Stimulated activated CD4-positive, alpha-beta T cell treated with anti-CD3 and anti-CD28 coated beads, Interleukin-4, amount 100 ng/mL, for 1 hour (primary cell): Measurements from ENCODE around the gene ANXA3.

ENCODE experiments used
- DNase-seq: peaks from one replicate; pipeline ENCODE4 v3.0.0-alpha.2; 2020

Gene ANXA3

GRCh38 chr4:78613522-78614321 is 62.2 kb downstream of the ANXA3 start:
- no peak for DNase-seq

- no peak for DNase-seq
Measured at GRCh38 chr4:78616046-78616498, 64.5 kb downstream of the ANXA3 start.

DNA sequence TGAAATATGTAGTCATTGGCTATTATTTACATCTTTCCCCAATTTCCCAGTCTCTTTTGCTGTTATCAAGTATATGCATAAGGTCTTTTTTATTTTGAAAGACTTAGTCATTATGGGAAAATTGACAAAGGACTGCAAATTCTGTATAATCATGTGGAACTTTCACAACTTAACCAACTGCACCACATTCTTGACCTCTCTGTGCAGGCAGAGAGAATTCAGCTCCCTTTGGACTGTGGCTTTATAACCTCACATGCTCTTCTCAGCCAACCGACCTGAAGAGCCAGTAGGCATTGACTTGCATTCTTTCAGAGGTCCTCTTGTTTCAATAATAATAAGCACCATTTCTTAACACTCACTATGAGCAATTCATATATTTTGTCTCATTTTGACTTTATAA is 66.9 kb downstream of the ANXA3 start:
- no peak for DNase-seq

DNA sequence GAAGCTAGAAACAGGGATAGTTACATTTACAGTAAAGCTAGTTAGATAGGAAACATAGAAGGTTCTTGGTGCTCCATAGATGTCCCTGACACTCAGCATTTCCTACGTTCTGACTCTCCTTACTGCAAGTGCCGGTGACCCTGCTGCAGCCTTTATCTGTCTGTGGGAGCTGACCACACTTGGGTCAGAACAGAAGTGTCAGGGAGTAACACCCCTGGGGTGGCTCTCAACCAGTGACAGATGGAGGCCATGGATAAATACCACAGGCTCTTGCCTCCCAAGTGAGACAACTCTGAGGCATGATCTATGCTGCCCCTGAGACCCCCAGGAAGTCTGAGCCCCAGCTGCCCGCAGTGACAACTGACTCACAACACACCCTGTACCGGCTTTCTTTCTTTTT is 69.8 kb downstream of the ANXA3 start:
- no peak for DNase-seq

DNA sequence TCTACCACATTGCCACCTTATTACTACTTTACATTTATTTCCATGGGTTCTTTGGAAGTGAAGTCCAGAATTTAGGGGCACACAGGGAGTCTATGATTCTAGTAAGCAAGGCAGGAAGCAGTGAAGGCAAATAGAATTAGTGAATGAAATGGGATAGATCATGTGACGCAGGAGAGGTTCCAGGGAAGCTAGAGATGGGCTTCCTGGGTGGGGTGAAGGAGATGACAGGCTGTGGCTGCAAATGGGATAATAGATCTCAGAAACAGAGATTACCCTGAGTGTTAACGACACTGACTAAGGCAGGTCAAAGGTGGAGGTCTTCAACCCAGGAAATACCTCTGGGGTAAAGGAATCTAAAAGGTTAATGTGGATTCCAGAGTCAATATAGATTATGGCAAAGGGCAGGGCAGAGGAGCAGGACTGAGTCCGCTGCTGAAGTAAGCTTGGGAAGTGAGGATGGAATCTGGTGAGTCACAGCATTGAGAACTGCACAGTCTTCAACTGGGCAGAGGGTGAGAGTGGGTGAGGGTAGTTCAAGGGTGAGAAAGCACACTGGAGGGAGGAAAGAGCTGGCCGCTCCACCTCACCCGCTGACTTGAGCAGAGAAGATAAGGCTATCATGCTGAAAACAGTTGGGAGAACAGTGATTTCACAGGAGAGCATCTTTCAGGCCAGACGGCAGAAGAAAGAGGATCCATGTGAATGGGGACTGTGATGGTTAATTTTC is 70.8 kb downstream of the ANXA3 start:
- no peak for DNase-seq

- DNase-seq: no peak
Measured at GRCh38 chr4:78624048-78624447, 72.5 kb downstream of the ANXA3 start.

GRCh38 chr4:78625073-78625472 is 73.5 kb downstream of the ANXA3 start:
- DNase-seq: no peak

- DNase-seq: no peak
Measured at GRCh38 chr4:78627046-78627965, 75.7 kb downstream of the ANXA3 start.

GRCh38 chr4:78627966-78628678 is 76.6 kb downstream of the ANXA3 start:
- DNase-seq: no peak

GRCh38 chr4:78629991-78630541 is 78.5 kb downstream of the ANXA3 start:
- no peak for DNase-seq

DNA sequence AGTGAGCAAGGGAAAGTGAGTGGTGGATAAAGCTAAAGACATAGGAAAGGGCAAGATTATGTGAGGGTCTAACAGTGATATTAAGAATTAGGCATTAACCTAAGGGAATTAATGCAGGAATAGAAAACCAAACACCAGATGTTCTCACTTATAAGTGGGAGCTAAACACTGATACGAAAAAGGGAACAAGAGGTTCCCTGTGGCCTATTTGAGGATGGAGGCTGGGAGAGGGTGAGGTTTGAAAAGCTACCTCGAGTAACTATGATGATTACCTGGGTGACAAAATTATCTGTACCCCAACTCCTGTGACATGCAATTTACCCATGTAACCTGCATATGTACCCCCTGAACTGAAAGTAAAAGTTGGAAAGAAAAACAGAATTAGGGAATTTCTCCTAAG is 79.0 kb downstream of the ANXA3 start:
- DNase-seq: no peak

- DNase-seq: no peak
Measured at GRCh38 chr4:78634011-78634664, 82.6 kb downstream of the ANXA3 start.

GRCh38 chr4:78638337-78639172 is 87.0 kb downstream of the ANXA3 start:
- DNase-seq: no peak

- no peak for DNase-seq
Measured at GRCh38 chr4:78640714-78641113, 89.1 kb downstream of the ANXA3 start.

DNA sequence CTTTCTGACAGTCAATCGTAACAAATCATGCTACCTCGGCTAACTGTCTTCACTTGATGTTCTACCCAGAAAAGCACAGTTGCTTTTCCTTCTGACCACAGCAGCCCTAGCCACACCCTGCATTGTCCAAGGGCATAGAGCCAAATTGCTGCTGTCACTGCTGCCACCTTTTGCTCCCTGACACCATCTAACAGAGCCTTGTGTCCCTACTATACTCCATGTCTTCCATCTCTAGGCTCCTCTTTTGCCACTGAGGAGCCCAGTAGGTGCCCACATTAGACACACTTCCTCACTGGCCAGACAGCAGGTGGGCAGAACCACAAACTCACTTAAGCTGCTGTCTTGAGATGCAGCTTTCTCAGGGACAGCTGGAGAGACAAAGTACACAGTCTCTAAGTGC is 91.4 kb downstream of the ANXA3 start:
- no peak for DNase-seq

- DNase-seq: no peak
Measured at GRCh38 chr4:78644063-78644691, 92.6 kb downstream of the ANXA3 start.

- peak; percentile 41 for DNase-seq
Measured at GRCh38 chr4:78644744-78645330, 93.3 kb downstream of the ANXA3 start.

DNA sequence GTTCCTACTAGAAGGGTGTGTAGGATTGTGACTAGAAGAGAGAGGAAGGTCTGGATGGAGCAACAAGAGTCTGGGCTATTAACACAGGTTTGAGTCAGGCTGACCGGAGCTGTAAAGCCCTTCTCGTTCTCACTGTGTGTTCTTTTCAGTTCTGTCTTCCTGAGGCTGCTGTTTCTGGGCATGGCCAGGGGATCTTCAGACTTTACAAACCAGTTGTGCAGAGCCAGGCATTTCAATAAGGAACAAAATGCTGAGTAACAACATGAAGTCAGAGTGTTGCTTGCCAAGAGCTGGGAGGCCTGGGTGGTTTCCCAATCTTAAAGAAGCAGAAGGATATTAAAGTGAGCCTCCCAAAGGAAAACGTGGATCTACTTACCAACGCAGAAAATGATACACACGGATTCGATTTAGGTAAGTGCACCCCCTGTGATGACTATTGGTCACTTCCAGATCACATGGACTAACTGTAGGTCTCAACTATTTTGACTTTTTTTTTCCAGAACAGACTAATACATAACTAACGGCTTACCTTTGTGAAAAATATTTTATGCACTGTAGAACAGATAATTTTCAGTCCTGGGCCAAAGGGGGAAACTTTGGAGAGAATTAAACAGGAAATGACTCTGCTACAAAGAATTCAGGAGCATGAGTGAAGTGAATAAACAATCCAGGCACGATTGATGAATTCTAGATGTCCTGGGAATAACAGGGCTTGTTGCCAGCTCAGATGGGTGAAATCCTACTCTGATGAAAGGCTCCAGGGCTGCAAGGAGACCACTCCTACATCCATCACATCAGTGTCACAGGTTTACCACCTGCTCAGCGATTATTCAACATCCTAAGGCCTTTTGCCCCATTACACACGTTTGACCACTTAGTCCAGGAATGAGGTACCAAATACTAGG is 94.5 kb downstream of the ANXA3 start:
- DNase-seq: no peak

DNA sequence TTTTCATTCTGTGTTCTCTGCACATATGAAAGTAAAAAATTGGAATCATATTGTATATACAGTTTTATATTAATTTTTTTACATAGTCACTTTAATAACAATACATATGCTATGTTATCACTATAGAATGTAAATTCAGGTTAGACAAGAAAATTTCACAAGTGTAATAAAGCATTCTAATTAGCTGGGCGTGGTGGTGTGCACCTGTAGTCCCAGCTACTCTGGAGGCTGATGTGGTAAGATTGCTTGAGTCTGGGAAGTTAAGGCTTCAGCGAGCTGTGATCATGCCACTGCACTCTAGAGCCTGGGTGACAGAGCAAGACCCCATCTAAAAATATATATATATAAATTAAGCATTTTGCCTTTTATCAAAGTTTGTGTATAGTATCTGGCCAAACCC is 95.7 kb downstream of the ANXA3 start:
- DNase-seq: no peak
